HepG2 (cell line): ENCODE results near the gene TCF23. TPM values are rescaled to one million over a fixed set of nuclear protein-coding genes. Genes with fewer than 3 reads are reported as not detected.
A peak's percentile ranks its signal among the peaks of the same experiment; 100 is the strongest.

Source experiments
- AHR ChIP-seq: IDR thresholded peaks from 2 replicates; pipeline ENCODE4 v1.6.1; 2018; ENCODE audit warnings: missing genetic modification reagents, missing compliant biosample characterization
- IKZF5 ChIP-seq: IDR thresholded peaks from 2 replicates; pipeline ENCODE4 v1.6.1; 2018; ENCODE audit warnings: missing genetic modification reagents, mild to moderate bottlenecking, missing compliant biosample characterization
- ISL2 ChIP-seq: sonication (generic); formaldehyde crosslinking; IDR thresholded peaks from 2 replicates; pipeline ENCODE4 v1.5.0; 2020; ENCODE audit warnings: missing genetic modification reagents
- JUNB ChIP-seq: sonication (generic); formaldehyde crosslinking; IDR thresholded peaks from 2 replicates; pipeline ENCODE4 v1.8.0; 2022; ENCODE audit warnings: missing genetic modification reagents, mild to moderate bottlenecking, borderline replicate concordance
- KDM4B ChIP-seq: sonication (generic); formaldehyde crosslinking; IDR thresholded peaks from 2 replicates; pipeline ENCODE4 v1.4.0; 2020; ENCODE audit warnings: missing genetic modification reagents
- RNF219 ChIP-seq: sonication (generic); formaldehyde crosslinking; IDR thresholded peaks from 2 replicates; pipeline ENCODE4 v1.5.0; 2020; ENCODE audit warnings: mild to moderate bottlenecking, missing genetic modification reagents
- SATB2 ChIP-seq: sonication (generic); formaldehyde crosslinking; IDR thresholded peaks from 2 replicates; pipeline ENCODE4 v1.5.0; 2020; ENCODE audit warnings: missing genetic modification reagents
- YEATS2 ChIP-seq: sonication (generic); formaldehyde crosslinking; IDR thresholded peaks from 2 replicates; pipeline ENCODE4 v1.4.0; 2020; ENCODE audit warnings: missing genetic modification reagents, borderline replicate concordance
- ZBTB4 ChIP-seq: sonication (generic); formaldehyde crosslinking; IDR thresholded peaks from 2 replicates; pipeline ENCODE4 v1.4.0; 2020; ENCODE audit warnings: missing genetic modification reagents, mild to moderate bottlenecking, borderline replicate concordance
- ZFYVE20 ChIP-seq: sonication (generic); formaldehyde crosslinking; IDR thresholded peaks from 2 replicates; pipeline ENCODE4 v1.8.0; 2023; ENCODE audit warnings: low read depth, mild to moderate bottlenecking, moderate library complexity, missing genetic modification reagents, borderline replicate concordance
- ZNF20 ChIP-seq: sonication (generic); formaldehyde crosslinking; IDR thresholded peaks from 2 replicates; pipeline ENCODE4 v1.4.0; 2020; ENCODE audit warnings: mild to moderate bottlenecking, moderate library complexity, missing genetic modification reagents
- ZNF33A ChIP-seq: sonication (generic); formaldehyde crosslinking; IDR thresholded peaks from 2 replicates; pipeline ENCODE4 v1.5.1; 2020; ENCODE audit warnings: missing genetic modification reagents, mild to moderate bottlenecking, moderate library complexity, borderline replicate concordance
- ZNF382 ChIP-seq: sonication (generic); formaldehyde crosslinking; IDR thresholded peaks from 2 replicates; pipeline ENCODE4 v1.5.0; 2020; ENCODE audit warnings: missing genetic modification reagents, mild to moderate bottlenecking, borderline replicate concordance
- ZSCAN9 ChIP-seq: IDR thresholded peaks from 2 replicates; pipeline ENCODE4 v1.6.1; 2016; ENCODE audit warnings: borderline replicate concordance
- polyA plus RNA-seq, 8 experiments: library from polyadenylated mRNA; depleted of rRNA in 3 of 8; stranded (reverse) in 7 of 8; unstranded in 1 of 8; fragments of >200 nt; fragmentation: Illumina TruSeq in 4 of 8; extraction: Trizol in 4 of 8; gene quantifications; 2 replicates each; pipeline versions ENCODE4 v1.2.1 to v1.2.3, GENCODE V29; 2011 to 2016; ENCODE audit warnings: low read depth in 4 of 8, missing spikeins in 1 of 8, mixed read lengths in 1 of 8; ENCODE audit not compliant: insufficient read depth in 1 of 8
- total RNA-seq, 5 experiments: library from RNA; depleted of rRNA; stranded (reverse); fragments of >200 nt; fragmentation: Illumina TruSeq; extraction: Trizol; gene quantifications; 2 replicates each; pipeline ENCODE4 v1.2.3, GENCODE V29; 2016; ENCODE audit warnings: low read depth in 1 of 5
- TF ChIP-seq, protein P1 (sequence below): sonication (generic); formaldehyde crosslinking; conservative IDR thresholded peaks from 2 replicates; pipeline ENCODE4 v1.4.0; 2020; ENCODE audit warnings: missing genetic modification reagents
- TF ChIP-seq, protein P2 (sequence below): sonication (generic); formaldehyde crosslinking; IDR thresholded peaks from 2 replicates; pipeline ENCODE4 v1.5.0; 2020; ENCODE audit warnings: mild to moderate bottlenecking, missing genetic modification reagents, borderline replicate concordance

The TCF23 gene
- total and polyA plus RNA-seq, 2 of the 13 experiments (the other 11 are each of a cell fraction or from before 2014, with no cell fraction given): 0.02 to 1.4 TPM

GRCh38 chr2:27171351-27171848, 22.6 kb downstream of the TCF23 start (continued):
- TF ChIP-seq, protein P1, sequence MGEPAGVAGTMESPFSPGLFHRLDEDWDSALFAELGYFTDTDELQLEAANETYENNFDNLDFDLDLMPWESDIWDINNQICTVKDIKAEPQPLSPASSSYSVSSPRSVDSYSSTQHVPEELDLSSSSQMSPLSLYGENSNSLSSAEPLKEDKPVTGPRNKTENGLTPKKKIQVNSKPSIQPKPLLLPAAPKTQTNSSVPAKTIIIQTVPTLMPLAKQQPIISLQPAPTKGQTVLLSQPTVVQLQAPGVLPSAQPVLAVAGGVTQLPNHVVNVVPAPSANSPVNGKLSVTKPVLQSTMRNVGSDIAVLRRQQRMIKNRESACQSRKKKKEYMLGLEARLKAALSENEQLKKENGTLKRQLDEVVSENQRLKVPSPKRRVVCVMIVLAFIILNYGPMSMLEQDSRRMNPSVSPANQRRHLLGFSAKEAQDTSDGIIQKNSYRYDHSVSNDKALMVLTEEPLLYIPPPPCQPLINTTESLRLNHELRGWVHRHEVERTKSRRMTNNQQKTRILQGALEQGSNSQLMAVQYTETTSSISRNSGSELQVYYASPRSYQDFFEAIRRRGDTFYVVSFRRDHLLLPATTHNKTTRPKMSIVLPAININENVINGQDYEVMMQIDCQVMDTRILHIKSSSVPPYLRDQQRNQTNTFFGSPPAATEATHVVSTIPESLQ: no peak
- TF ChIP-seq IKZF5 (peak; percentile 99), YEATS2 (CRISPR knock-in tag) (peak; percentile 63; the same call in 1 of the 2 replicates), SATB2 (CRISPR knock-in tag) (peak; percentile 59; the same call in 1 of the 2 replicates), RNF219 (CRISPR knock-in tag) (peak; percentile 98; the same call in 1 of the 2 replicates), ZFYVE20 (CRISPR knock-in tag) (no peak), AHR (no peak; the same call in 1 of the 2 replicates), ZNF382 (CRISPR knock-in tag) (no peak), ZNF33A (CRISPR knock-in tag) (peak; percentile 67; the same call in 1 of the 2 replicates), JUNB (CRISPR knock-in tag) (no peak), KDM4B (CRISPR knock-in tag) (peak; percentile 97; the same call in 1 of the 2 replicates), ZNF20 (CRISPR knock-in tag) (no peak), ZBTB4 (CRISPR knock-in tag) (peak; percentile 78), ZSCAN9 (peak; percentile 95), ISL2 (CRISPR knock-in tag) (peak; percentile 97)
- TF ChIP-seq, protein P2, sequence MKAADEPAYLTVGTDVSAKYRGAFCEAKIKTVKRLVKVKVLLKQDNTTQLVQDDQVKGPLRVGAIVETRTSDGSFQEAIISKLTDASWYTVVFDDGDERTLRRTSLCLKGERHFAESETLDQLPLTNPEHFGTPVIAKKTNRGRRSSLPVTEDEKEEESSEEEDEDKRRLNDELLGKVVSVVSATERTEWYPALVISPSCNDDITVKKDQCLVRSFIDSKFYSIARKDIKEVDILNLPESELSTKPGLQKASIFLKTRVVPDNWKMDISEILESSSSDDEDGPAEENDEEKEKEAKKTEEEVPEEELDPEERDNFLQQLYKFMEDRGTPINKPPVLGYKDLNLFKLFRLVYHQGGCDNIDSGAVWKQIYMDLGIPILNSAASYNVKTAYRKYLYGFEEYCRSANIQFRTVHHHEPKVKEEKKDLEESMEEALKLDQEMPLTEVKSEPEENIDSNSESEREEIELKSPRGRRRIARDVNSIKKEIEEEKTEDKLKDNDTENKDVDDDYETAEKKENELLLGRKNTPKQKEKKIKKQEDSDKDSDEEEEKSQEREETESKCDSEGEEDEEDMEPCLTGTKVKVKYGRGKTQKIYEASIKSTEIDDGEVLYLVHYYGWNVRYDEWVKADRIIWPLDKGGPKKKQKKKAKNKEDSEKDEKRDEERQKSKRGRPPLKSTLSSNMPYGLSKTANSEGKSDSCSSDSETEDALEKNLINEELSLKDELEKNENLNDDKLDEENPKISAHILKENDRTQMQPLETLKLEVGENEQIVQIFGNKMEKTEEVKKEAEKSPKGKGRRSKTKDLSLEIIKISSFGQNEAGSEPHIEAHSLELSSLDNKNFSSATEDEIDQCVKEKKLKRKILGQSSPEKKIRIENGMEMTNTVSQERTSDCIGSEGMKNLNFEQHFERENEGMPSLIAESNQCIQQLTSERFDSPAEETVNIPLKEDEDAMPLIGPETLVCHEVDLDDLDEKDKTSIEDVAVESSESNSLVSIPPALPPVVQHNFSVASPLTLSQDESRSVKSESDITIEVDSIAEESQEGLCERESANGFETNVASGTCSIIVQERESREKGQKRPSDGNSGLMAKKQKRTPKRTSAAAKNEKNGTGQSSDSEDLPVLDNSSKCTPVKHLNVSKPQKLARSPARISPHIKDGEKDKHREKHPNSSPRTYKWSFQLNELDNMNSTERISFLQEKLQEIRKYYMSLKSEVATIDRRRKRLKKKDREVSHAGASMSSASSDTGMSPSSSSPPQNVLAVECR (CRISPR knock-in tag): peak; percentile 61; the same call in 1 of the 2 replicates
